Measurements from ENCODE around the gene C11orf42.

- TF ChIP-seq CTCF (IDR thresholded peaks at IDR 0.05; ENCODE audit: low read depth, low read length, missing input control) (no peak), TAF1 (conservative IDR thresholded peaks at IDR 0.05) (no peak), ZBTB33 (IDR thresholded peaks at IDR 0.05) (no peak), MAX (IDR thresholded peaks at IDR 0.05) (no peak), SP1 (IDR thresholded peaks at IDR 0.05) (no peak), HNF4A (conservative IDR thresholded peaks at IDR 0.05) (no peak), ATF3 (IDR thresholded peaks at IDR 0.05) (no peak), FOXA1 (IDR thresholded peaks at IDR 0.05) (no peak), RXRA (IDR thresholded peaks at IDR 0.05) (no peak)
Observed at GRCh38 chr11:6260207-6260726, 54.9 kb downstream of the C11orf42 start.
